ENCODE results near the gene PRKCH. TPM values are rescaled to one million over a fixed set of nuclear protein-coding genes. Genes with fewer than 3 reads are reported as not detected.

The PRKCH gene
- total and polyA plus RNA-seq, 2 of the 13 experiments (the other 11 are each of a cell fraction or from before 2014, with no cell fraction given): 0.48 to 1.3 TPM

- TF ChIP-seq ZBTB40 (IDR thresholded peaks at IDR 0.05): no peak
- no peak for TF ChIP-seq ZBTB40 (CRISPR knock-in tag; IDR thresholded peaks at IDR 0.05)
- TF ChIP-seq HES4 (CRISPR knock-in tag; IDR thresholded peaks at IDR 0.05; ENCODE audit: borderline replicate concordance): no peak
- no peak for TF ChIP-seq PRPF4 (IDR thresholded peaks at IDR 0.05; ENCODE audit: low read depth, low read length, poor library complexity, severe bottlenecking)
- TF ChIP-seq ZNF160 (CRISPR knock-in tag; IDR thresholded peaks at IDR 0.05): no peak
- no peak for TF ChIP-seq ZFP1 (CRISPR knock-in tag; IDR thresholded peaks at IDR 0.05)
Observed at GRCh38 chr14:61290701-61291100, 30.7 kb upstream of the PRKCH start (continued).
